Hematopoietic multipotent progenitor cell treated with erythropoietin and hydrocortisone succinate and interleukin-3 and kit ligand, for 8 days (in vitro differentiated cells): Measurements from ENCODE around the gene RAPGEF1.

Experiments
- DNase-seq: peaks from one replicate; pipeline ENCODE4 v3.0.0-alpha.2; 2015

RAPGEF1 gene

GRCh38 chr9:131641618-131642495 is 98.0 kb downstream of the RAPGEF1 start:
- DNase-seq: no peak

GRCh38 chr9:131640438-131641137 is 99.3 kb downstream of the RAPGEF1 start:
- DNase-seq: no peak

GRCh38 chr9:131639769-131640437 is 100.0 kb downstream of the RAPGEF1 start:
- DNase-seq: no peak

GRCh38 chr9:131636593-131636992 is 103.3 kb downstream of the RAPGEF1 start:
- peak; percentile 50 for DNase-seq

GRCh38 chr9:131635892-131636291 is 104.0 kb downstream of the RAPGEF1 start:
- peak; percentile 20 for DNase-seq

GRCh38 chr9:131635285-131635684 is 104.6 kb downstream of the RAPGEF1 start:
- DNase-seq: peak; percentile 55

GRCh38 chr9:131633491-131634031 is 106.3 kb downstream of the RAPGEF1 start:
- no peak for DNase-seq

GRCh38 chr9:131631306-131631705 is 108.6 kb downstream of the RAPGEF1 start:
- no peak for DNase-seq

GRCh38 chr9:131630205-131630831 is 109.6 kb downstream of the RAPGEF1 start:
- no peak for DNase-seq

- DNase-seq: no peak
Observed at GRCh38 chr9:131629825-131630204, 110.1 kb downstream of the RAPGEF1 start.

GRCh38 chr9:131629226-131629500 is 110.7 kb downstream of the RAPGEF1 start:
- DNase-seq: no peak

GRCh38 chr9:131628459-131629225 is 111.2 kb downstream of the RAPGEF1 start:
- DNase-seq: no peak

- DNase-seq: peak; percentile 10
Observed at GRCh38 chr9:131627648-131628458, 112.0 kb downstream of the RAPGEF1 start.

GRCh38 chr9:131627326-131627647 is 112.6 kb downstream of the RAPGEF1 start:
- no peak for DNase-seq

- DNase-seq: no peak
Observed at GRCh38 chr9:131625790-131626670, 113.8 kb downstream of the RAPGEF1 start.

- DNase-seq: no peak
Observed at GRCh38 chr9:131625508-131625787, 114.4 kb downstream of the RAPGEF1 start.

- DNase-seq: no peak
Observed at GRCh38 chr9:131624636-131625507, 115.0 kb downstream of the RAPGEF1 start.

GRCh38 chr9:131623655-131624330 is 116.1 kb downstream of the RAPGEF1 start:
- no peak for DNase-seq

- DNase-seq: no peak
Observed at GRCh38 chr9:131622523-131622922, 117.4 kb downstream of the RAPGEF1 start.
